Measurements from ENCODE around the gene MAGOH. TPM values are rescaled to one million over a fixed set of nuclear protein-coding genes. Genes with fewer than 3 reads are reported as not detected.
A peak's percentile ranks its signal among the peaks of the same experiment; 100 is the strongest.

MAGOH gene
- total and polyA plus RNA-seq, 9 of the 15 experiments (the other 6 are each of a cell fraction or from before 2014, with no cell fraction given): 102 to 342 (median 135) TPM

DNA sequence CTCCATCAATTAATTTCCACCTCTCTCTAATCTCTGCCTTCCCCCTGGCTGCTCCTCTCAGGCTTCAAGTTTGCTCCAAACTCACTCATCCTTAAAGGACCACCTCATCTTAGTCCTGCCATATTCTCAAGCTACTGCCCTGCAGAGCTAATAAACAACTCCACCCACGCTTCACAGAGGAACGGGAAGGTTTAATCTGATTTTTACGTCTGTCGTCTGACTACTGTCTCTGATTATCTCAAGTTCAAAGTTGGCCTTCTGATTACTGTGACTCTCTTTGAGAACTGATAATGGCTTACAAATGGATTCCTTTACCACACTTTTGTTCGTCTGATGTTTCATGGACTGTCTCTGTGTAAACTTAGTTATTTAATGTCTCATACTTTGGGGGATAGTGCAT is 49.3 kb downstream of the MAGOH start (continued):
- TF ChIP-seq AFF1 (IDR thresholded peaks at IDR 0.05; ENCODE audit: low read depth in 1 of 2, partially characterized antibody in 2 of 2) (no peak), HDAC1 (IDR thresholded peaks at IDR 0.05) (no peak), CBX2 (IDR thresholded peaks at IDR 0.05; ENCODE audit: insufficient read depth, low read length, poor library complexity, severe bottlenecking) (no peak), ARID1B (IDR thresholded peaks at IDR 0.05) (peak; percentile 60; the same call in 1 of the 2 replicates), NBN (IDR thresholded peaks at IDR 0.05; ENCODE audit: low read depth) (no peak), ATF1 (CRISPR knock-in tag; IDR thresholded peaks at IDR 0.05) (no peak), ATF1 (tag; IDR thresholded peaks at IDR 0.05) (no peak), ATF7 (IDR thresholded peaks at IDR 0.05) (no peak)

GRCh38 chr1:53188099-53188498 is 50.2 kb downstream of the MAGOH start:
- H2AFZ ChIP-seq (ENCODE audit: low read depth, low read length): no peak overlapping the region
- intact Hi-C loops (cut with micrococcal nuclease): no loop called here
- POLR2A ChIA-PET: interaction anchor here (0.6 kb wide), 2 partner anchors 70 to 1416 kb away, joined by 3 read pairs; no protein-coding TSS in a partner anchor
- TF ChIP-seq ZNF12 (CRISPR knock-in tag; IDR thresholded peaks at IDR 0.05) (no peak), TOE1 (IDR thresholded peaks at IDR 0.05; ENCODE audit: borderline replicate concordance) (peak; percentile 48; the same call in 1 of the 2 replicates), TOE1 (CRISPR knock-in tag; IDR thresholded peaks at IDR 0.05; ENCODE audit: borderline replicate concordance, low read depth) (no peak), DMBX1 (CRISPR knock-in tag; IDR thresholded peaks at IDR 0.05; ENCODE audit: borderline replicate concordance) (no peak), POLR2A (conservative IDR thresholded peaks at IDR 0.05) (no peak), IRF9 (tag; IDR thresholded peaks at IDR 0.05) (no peak), CTBP1 (IDR thresholded peaks at IDR 0.05; ENCODE audit: borderline replicate concordance) (no peak), ZNF354B (CRISPR knock-in tag; IDR thresholded peaks at IDR 0.05) (no peak), ZFPM2 (CRISPR knock-in tag; IDR thresholded peaks at IDR 0.05) (no peak), FOSL1 (tag; conservative IDR thresholded peaks at IDR 0.05) (0 out of 2 replicates have a peak, but pooled peaks have one; percentile 20), ESRRB (CRISPR knock-in tag; IDR thresholded peaks at IDR 0.05; ENCODE audit: borderline replicate concordance) (no peak), MEF2D (tag; conservative IDR thresholded peaks at IDR 0.05; ENCODE audit: low read depth) (no peak)

More at GRCh38 chr1:53188099-53188498, 50.2 kb downstream of the MAGOH start:
- H3K36me3 ChIP-seq (ENCODE audit: control insufficient read depth, insufficient read depth, low read length): no peaks in the 10 kb centered on the region
- no peak for DNase-seq (ENCODE audit: extremely low read depth in 1 of 4, low spot score in 3 of 4)
- no peak for ATAC-seq
- CTCF ChIA-PET (ENCODE audit: low intra/inter-chr PET ratio): no interaction called here
- WGBS (ENCODE audit: insufficient coverage, low coverage, missing lambda C conversion rate): 38% methylated on average over 4 of the region's 4 CpGs
- no peak overlapping the region for H3K27ac ChIP-seq (ENCODE audit: extremely low read depth, low read depth, low read length)
- no peaks in the 10 kb centered on the region for H3K27me3 ChIP-seq (ENCODE audit: control insufficient read depth in 2 of 2, insufficient read depth in 2 of 2, low read length in 2 of 2)
- in situ Hi-C loops (cut with MboI): loop anchor here (10.0 to 25.0 kb wide), 2 partner anchors 276 to 483 kb away; partner anchors contain the start of gene ECHDC2
- H3K4me3 ChIP-seq: no peak overlapping the region
- no peaks in the 10 kb centered on the region for H4K20me1 ChIP-seq (replicated peaks; ENCODE audit: control insufficient read depth, insufficient read depth, low read length)
- BruUV-seq (replicated peaks): no TSS peak
- peaks cover 8 to 43% of the 10 kb centered on the region in 2 experiments for H3K4me1 ChIP-seq (replicated peaks in 1 of 2; ENCODE audit: control insufficient read depth in 2 of 2, insufficient read depth in 2 of 2, low read length in 2 of 2)
- H3K79me2 ChIP-seq (ENCODE audit: control insufficient read depth, insufficient read depth, low read length): no peaks in the 10 kb centered on the region
- H3K9me1 ChIP-seq (ENCODE audit: control insufficient read depth, insufficient read depth, low read length): no peaks in the 10 kb centered on the region
- H3K9me3 ChIP-seq (replicated peaks; ENCODE audit: control insufficient read depth, insufficient read depth, low read depth, low read length): no peaks in the 10 kb centered on the region
- H3K4me2 ChIP-seq (ENCODE audit: insufficient read depth, low read length): no peak overlapping the region
- FAIRE-seq: no peak
- H3K9ac ChIP-seq (ENCODE audit: insufficient read depth in 1 of 2, low read depth in 2 of 2, low read length in 2 of 2): no peak overlapping the region

Measured in K562 (cell line).